OCI-LY1 (cell line): ENCODE data around the gene ATP6V0B.

Source experiments
- H2AFZ ChIP-seq: fragments of 200-600 bp; sonication (generic), shearing (Covaris generic); 2 replicates; pipeline ENCODE4 v1.6.0; 2014; ENCODE audit warnings: antibody characterized with exemption, mild to moderate bottlenecking, low read length
- H3F3A ChIP-seq: fragments of 200-600 bp; sonication (generic), shearing (Covaris generic); 2 replicates; pipeline ENCODE4 v1.6.0; 2014; ENCODE audit warnings: mild to moderate bottlenecking, antibody characterized with exemption, low read length, moderate library complexity; ENCODE audit not compliant: insufficient read depth
- H3K27ac ChIP-seq: fragments of 200-600 bp; sonication (generic); 2 replicates; pipeline ENCODE4 v1.5.1; 2014; ENCODE audit warnings: low read length, mixed run types, mild to moderate bottlenecking, low read depth; ENCODE audit not compliant: poor library complexity, severe bottlenecking
- H3K27me3 ChIP-seq: fragments of 200-600 bp; sonication (generic); 2 replicates; pipeline ENCODE4 v1.6.0; 2014; ENCODE audit warnings: antibody characterized with exemption, mild to moderate bottlenecking, low read length, moderate library complexity; ENCODE audit not compliant: insufficient read depth
- H3K36me3 ChIP-seq: fragments of 200-600 bp; sonication (generic); 2 replicates; pipeline ENCODE4 v1.6.1; 2014; ENCODE audit warnings: mild to moderate bottlenecking, antibody characterized with exemption, low read length, moderate library complexity, mixed read lengths; ENCODE audit not compliant: insufficient read depth
- H3K4me1 ChIP-seq: fragments of 200-600 bp; sonication (generic); 2 replicates; pipeline ENCODE4 v1.5.1; 2014; ENCODE audit warnings: mild to moderate bottlenecking, low read length, moderate library complexity; ENCODE audit not compliant: insufficient read depth, severe bottlenecking
- H3K4me2 ChIP-seq: fragments of 200-600 bp; sonication (generic), shearing (Covaris generic); 2 replicates; pipeline ENCODE4 v1.6.1; 2014; ENCODE audit warnings: low read length
- H3K4me3 ChIP-seq: fragments of 200-600 bp; sonication (generic); 2 replicates; pipeline ENCODE4 v1.5.1; 2014; ENCODE audit warnings: low read length, low read depth, mild to moderate bottlenecking, mixed read lengths; ENCODE audit not compliant: poor library complexity, severe bottlenecking
- H3K79me2 ChIP-seq: fragments of 200-600 bp; shearing (Covaris generic); 2 replicates; pipeline ENCODE4 v1.6.1; 2016; ENCODE audit warnings: mixed run types, low read length, mixed read lengths; ENCODE audit not compliant: insufficient read depth
- H3K9ac ChIP-seq: fragments of 200-600 bp; sonication (generic), shearing (Covaris generic); 2 replicates; pipeline ENCODE4 v1.6.1; 2014; ENCODE audit warnings: mild to moderate bottlenecking, low read length, mixed read lengths
- H3K9me2 ChIP-seq: fragments of 200-600 bp; sonication (generic), shearing (Covaris generic); 2 replicates; pipeline ENCODE4 v1.6.1; 2014; ENCODE audit warnings: low read depth, mild to moderate bottlenecking, low read length, mixed read lengths
- H3K9me3 ChIP-seq: fragments of 200-600 bp; shearing (Covaris generic); 2 replicates; pipeline ENCODE4 v1.6.1; 2014; ENCODE audit warnings: low read length, mixed read lengths
- H4K20me1 ChIP-seq: fragments of 200-600 bp; sonication (generic), shearing (Covaris generic); 2 replicates; pipeline ENCODE4 v1.6.0; 2016; ENCODE audit warnings: mild to moderate bottlenecking, low read length; ENCODE audit not compliant: insufficient read depth
- EZH2 ChIP-seq: fragments of 200-600 bp; sonication (generic), shearing (Covaris generic); IDR thresholded peaks from 2 replicates; pipeline ENCODE4 v1.8.0; 2017; ENCODE audit warnings: borderline replicate concordance, mixed run types, mild to moderate bottlenecking, antibody characterized with exemption, low read length, moderate library complexity, mixed read lengths
- TF ChIP-seq, protein P1 (sequence below): fragments of 200-600 bp; sonication (generic), shearing (Covaris generic); IDR thresholded peaks from 2 replicates; pipeline ENCODE4 v1.5.1; 2017; ENCODE audit warnings: mild to moderate bottlenecking, antibody characterized with exemption, low read length, moderate library complexity, mixed read lengths

ATP6V0B gene

DNA sequence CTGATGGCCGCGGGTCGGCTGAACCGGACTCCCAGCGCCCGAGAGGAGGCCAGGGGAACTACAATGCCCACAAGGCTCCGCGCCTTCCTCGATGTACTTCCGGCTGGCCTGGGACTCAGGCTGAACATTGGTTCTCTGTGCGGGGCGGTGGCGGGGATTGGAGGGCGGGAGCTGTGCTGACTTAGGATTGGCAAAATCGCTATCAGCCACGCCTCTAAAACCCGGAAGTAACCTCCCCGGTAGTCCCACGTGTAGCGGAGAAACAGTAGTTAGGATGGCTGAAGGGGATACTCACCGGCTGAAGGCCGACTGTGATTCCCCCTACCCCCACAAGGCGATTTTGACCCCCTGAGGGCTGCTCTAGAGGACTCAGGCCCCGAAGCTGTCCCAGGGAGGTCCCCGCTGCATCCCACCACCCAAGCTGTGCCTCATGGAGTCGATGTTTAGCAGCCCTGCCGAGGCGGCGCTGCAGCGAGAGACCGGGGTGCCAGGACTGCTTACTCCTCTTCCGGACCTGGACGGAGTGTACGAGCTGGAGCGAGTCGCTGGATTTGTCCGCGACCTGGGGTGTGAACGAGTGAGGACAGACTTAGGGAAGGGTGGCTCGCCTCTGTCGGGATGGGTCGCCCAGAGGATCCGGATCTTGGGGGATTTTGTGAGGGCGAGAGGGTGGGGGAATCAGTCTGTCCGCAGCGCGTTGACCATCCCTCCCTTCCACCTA, 4.9 kb upstream of the ATP6V0B start, which contains the start of gene DPH2:
TSS of gene DPH2 (plus strand) at position 265 of the 721 bp plus-strand sequence. CDS start at position 431, 166 bp downstream.
- Histone ChIP-seq H3K4me1 (peaks cover 21% of the 10 kb centered on the region), H3K9me2 (no peaks in the 10 kb centered on the region), H3K27ac (no peak within 1 kb of the TSS), H3K4me3 (peak within 1 kb of the TSS; percentile 89), H3K9me3 (no peaks in the 10 kb centered on the region), H3F3A (no peaks in the 10 kb centered on the region), H3K9ac (peak within 1 kb of the TSS; percentile 69), H3K27me3 (no peaks in the 10 kb centered on the region), H4K20me1 (no peaks in the 10 kb centered on the region), H3K79me2 (no peaks in the 10 kb centered on the region), H3K36me3 (peaks cover 25% of the 10 kb centered on the region), H3K4me2 (peak within 1 kb of the TSS; percentile 77), H2AFZ (no peak within 1 kb of the TSS)
- TF ChIP-seq EZH2, result no peak
- TF ChIP-seq, protein P1, sequence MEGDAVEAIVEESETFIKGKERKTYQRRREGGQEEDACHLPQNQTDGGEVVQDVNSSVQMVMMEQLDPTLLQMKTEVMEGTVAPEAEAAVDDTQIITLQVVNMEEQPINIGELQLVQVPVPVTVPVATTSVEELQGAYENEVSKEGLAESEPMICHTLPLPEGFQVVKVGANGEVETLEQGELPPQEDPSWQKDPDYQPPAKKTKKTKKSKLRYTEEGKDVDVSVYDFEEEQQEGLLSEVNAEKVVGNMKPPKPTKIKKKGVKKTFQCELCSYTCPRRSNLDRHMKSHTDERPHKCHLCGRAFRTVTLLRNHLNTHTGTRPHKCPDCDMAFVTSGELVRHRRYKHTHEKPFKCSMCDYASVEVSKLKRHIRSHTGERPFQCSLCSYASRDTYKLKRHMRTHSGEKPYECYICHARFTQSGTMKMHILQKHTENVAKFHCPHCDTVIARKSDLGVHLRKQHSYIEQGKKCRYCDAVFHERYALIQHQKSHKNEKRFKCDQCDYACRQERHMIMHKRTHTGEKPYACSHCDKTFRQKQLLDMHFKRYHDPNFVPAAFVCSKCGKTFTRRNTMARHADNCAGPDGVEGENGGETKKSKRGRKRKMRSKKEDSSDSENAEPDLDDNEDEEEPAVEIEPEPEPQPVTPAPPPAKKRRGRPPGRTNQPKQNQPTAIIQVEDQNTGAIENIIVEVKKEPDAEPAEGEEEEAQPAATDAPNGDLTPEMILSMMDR, result 0 out of 2 replicates have a peak, but pooled peaks have one; percentile 8

DNA sequence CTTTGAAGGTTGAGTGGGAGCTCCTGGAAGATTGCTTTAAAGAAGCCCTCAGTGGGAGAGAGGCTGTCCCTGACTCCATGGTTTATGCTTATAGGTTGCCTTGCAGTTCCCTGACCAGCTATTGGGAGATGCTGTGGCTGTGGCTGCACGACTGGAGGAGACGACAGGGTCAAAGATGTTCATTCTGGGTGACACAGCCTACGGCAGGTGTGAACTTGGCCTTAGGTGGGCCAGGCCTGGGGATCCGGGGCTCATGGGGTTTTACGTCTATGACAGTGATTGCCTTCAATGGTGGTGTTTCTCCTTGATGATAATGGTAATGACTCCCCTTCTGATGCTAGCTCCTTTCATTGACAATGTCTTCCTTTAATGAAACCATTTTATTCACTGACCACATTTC, 4.3 kb upstream of the ATP6V0B start:
- Histone ChIP-seq H3K4me3 (peak overlapping the region; percentile 89), H3K4me1 (peaks cover 21% of the 10 kb centered on the region), H3K27ac (no peak overlapping the region)

DNA sequence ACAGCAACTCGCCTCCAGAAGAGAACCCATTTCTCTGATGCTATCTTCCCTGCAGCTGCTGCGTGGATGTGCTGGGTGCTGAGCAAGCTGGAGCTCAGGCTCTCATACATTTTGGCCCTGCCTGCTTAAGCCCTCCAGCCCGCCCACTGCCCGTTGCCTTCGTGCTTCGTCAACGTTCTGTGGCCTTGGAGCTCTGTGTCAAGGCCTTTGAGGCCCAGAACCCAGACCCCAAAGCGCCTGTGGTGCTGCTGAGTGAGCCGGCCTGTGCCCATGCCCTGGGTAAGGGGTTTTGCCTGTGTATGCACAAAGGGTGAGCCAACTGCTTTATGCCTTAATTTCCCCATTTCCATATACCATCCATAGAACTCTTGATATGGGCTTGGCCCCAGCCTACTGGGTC, 3.8 kb upstream of the ATP6V0B start:
- Histone ChIP-seq H3K27ac (no peak overlapping the region), H3K79me2 (no peaks in the 10 kb centered on the region), H3K9me2 (no peaks in the 10 kb centered on the region), H4K20me1 (no peaks in the 10 kb centered on the region), H2AFZ (no peak overlapping the region), H3F3A (no peaks in the 10 kb centered on the region), H3K4me3 (peak overlapping the region; percentile 89), H3K27me3 (no peaks in the 10 kb centered on the region), H3K9me3 (no peaks in the 10 kb centered on the region), H3K4me2 (peak overlapping the region; percentile 77), H3K36me3 (peaks cover 27% of the 10 kb centered on the region), H3K9ac (peak overlapping the region; percentile 69; the same call in 1 of the 2 replicates), H3K4me1 (peaks cover 25% of the 10 kb centered on the region)
- TF ChIP-seq, protein P1, result no peak
- no peak for TF ChIP-seq EZH2

More for the DNA sequence above, 4.3 kb upstream of the ATP6V0B start:
- Histone ChIP-seq H3K9me2 (no peaks in the 10 kb centered on the region), H3K9me3 (no peaks in the 10 kb centered on the region), H3K4me2 (peak overlapping the region; percentile 77), H2AFZ (no peak overlapping the region), H3K27me3 (no peaks in the 10 kb centered on the region), H4K20me1 (no peaks in the 10 kb centered on the region), H3F3A (no peaks in the 10 kb centered on the region), H3K9ac (peak overlapping the region; percentile 69), H3K36me3 (peaks cover 25% of the 10 kb centered on the region), H3K79me2 (no peaks in the 10 kb centered on the region)
- no peak for TF ChIP-seq EZH2
- TF ChIP-seq, protein P1, result no peak
